ENCODE results near the gene AUH. TPM values are rescaled to one million over a fixed set of nuclear protein-coding genes. Genes with fewer than 3 reads are reported as not detected.

Gene AUH
- total RNA-seq, 2 donors from 2014 or later: 58.0 to 76.1 TPM

DNA sequence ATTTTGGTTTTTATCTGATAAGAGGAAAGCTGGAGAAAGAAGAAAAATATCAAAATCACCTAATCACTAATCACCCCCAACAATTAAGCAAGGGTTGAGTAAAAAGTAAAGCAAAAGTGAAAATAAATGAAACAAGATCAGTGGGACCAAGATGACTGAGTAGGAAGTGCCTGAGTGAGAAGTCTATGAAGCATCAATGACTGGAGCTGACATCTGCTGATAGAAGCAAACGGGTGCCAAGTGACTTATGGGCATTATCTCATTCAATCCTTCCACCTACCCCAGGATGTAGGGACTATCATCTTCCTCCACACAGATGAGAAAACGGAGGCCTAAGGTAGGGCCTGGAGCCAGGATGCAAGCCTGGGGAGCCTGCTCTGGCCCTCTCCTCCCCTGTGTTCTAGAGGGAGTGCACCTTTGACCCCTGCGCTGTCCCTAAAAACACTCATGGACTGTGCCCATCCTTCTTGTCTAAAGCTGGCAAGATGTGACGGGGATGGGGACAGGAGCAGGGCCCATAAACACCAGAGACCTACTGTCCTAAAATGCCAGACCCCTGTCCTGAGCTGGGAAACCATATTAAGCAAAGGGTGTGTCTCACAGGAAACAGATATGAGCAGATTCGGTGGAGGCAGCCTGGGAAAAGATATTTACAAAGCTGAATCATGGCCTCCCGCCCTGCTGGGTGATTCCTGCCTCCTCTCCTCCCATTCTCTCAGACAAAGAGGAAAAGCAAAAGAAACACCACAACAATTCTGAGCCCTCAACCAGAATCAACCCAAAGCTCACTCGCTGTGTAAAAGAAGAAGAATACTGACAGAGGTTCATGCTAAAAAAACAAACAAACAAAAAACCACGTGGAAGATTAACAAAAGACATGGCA, 116.0 kb downstream of the AUH start:
- intact Hi-C loops (cut with DNase I): no loop called here
- Histone ChIP-seq H3K4me1 (replicated peaks) (no peaks in the 10 kb centered on the region), H3K4me3 (no peak overlapping the region), H3K9me3 (no peaks in the 10 kb centered on the region), H3K27ac (no peak overlapping the region), H3K27me3 (replicated peaks; ENCODE audit: insufficient read depth) (no peaks in the 10 kb centered on the region), H3K36me3 (no peaks in the 10 kb centered on the region)
- no peak for DNase-seq (ENCODE audit: low spot score)
- WGBS: 82% methylated on average over 8 of the region's 8 CpGs
- TF ChIP-seq POLR2A (IDR thresholded peaks at IDR 0.05) (no peak), POLR2AphosphoS5 (IDR thresholded peaks at IDR 0.05) (no peak)
- TF ChIP-seq, protein P1, sequence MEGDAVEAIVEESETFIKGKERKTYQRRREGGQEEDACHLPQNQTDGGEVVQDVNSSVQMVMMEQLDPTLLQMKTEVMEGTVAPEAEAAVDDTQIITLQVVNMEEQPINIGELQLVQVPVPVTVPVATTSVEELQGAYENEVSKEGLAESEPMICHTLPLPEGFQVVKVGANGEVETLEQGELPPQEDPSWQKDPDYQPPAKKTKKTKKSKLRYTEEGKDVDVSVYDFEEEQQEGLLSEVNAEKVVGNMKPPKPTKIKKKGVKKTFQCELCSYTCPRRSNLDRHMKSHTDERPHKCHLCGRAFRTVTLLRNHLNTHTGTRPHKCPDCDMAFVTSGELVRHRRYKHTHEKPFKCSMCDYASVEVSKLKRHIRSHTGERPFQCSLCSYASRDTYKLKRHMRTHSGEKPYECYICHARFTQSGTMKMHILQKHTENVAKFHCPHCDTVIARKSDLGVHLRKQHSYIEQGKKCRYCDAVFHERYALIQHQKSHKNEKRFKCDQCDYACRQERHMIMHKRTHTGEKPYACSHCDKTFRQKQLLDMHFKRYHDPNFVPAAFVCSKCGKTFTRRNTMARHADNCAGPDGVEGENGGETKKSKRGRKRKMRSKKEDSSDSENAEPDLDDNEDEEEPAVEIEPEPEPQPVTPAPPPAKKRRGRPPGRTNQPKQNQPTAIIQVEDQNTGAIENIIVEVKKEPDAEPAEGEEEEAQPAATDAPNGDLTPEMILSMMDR (IDR thresholded peaks at IDR 0.05): no peak

DNA sequence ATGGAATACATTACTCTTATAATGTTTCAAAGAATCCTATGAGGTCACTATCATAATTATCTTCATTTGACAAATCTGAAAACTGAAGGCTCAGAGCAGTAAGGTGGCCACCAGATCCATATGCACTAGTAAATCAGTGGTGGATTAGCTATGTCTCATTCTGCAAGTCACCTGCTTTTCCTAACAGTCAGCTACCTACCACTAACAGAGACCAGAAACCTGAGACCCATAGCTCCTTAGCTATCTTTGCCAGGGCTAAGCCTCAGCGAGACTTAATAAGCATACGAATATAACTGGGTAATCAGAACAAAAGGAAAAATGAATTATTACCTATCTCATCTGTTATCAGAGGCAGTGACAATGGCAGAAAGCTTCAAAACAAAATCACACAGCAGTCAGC, 118.7 kb downstream of the AUH start:
- Histone ChIP-seq H3K4me1 (replicated peaks) (no peaks in the 10 kb centered on the region), H3K36me3 (no peaks in the 10 kb centered on the region), H3K27ac (no peak overlapping the region), H3K9me3 (no peaks in the 10 kb centered on the region), H3K27me3 (replicated peaks; ENCODE audit: insufficient read depth) (no peaks in the 10 kb centered on the region), H3K4me3 (no peak overlapping the region)
- intact Hi-C loops (cut with DNase I): no loop called here
- no peak for DNase-seq (ENCODE audit: low spot score)
- TF ChIP-seq POLR2A (IDR thresholded peaks at IDR 0.05) (no peak), POLR2AphosphoS5 (IDR thresholded peaks at IDR 0.05) (no peak)
- TF ChIP-seq, protein P1 (IDR thresholded peaks at IDR 0.05): no peak
- WGBS: 91% methylated on average over 2 of the region's 2 CpGs

DNA sequence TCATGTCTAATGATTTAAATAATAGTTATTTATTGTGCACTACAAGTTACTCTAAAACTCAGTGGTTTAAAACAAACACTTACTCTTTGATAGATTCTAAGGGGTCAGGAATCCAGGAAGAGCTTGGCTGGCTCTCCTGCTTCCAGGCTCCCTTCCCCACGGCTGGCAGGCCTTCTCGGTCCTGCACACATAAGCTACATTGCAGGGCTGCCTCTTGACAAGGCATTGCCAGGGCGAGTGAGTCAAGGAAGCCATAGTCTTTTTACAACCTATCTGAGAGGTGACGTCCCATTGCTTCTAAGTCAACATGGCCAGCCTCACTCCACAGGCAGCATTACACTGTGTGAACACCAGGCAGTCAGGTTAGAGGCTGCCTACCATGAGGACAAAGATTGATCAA, 119.8 kb downstream of the AUH start:
- 74% methylated on average over 4 of the region's 4 CpGs for WGBS
- Histone ChIP-seq H3K27ac (no peak overlapping the region), H3K27me3 (replicated peaks; ENCODE audit: insufficient read depth) (no peaks in the 10 kb centered on the region), H3K4me1 (replicated peaks) (no peaks in the 10 kb centered on the region), H3K9me3 (no peaks in the 10 kb centered on the region), H3K36me3 (no peaks in the 10 kb centered on the region), H3K4me3 (no peak overlapping the region)
- TF ChIP-seq POLR2AphosphoS5 (IDR thresholded peaks at IDR 0.05): no peak
- TF ChIP-seq, protein P1 (IDR thresholded peaks at IDR 0.05): no peak
- TF ChIP-seq POLR2A (IDR thresholded peaks at IDR 0.05): no peak
- intact Hi-C loops (cut with DNase I): no loop called here
- no peak for DNase-seq (ENCODE audit: low spot score)

DNA sequence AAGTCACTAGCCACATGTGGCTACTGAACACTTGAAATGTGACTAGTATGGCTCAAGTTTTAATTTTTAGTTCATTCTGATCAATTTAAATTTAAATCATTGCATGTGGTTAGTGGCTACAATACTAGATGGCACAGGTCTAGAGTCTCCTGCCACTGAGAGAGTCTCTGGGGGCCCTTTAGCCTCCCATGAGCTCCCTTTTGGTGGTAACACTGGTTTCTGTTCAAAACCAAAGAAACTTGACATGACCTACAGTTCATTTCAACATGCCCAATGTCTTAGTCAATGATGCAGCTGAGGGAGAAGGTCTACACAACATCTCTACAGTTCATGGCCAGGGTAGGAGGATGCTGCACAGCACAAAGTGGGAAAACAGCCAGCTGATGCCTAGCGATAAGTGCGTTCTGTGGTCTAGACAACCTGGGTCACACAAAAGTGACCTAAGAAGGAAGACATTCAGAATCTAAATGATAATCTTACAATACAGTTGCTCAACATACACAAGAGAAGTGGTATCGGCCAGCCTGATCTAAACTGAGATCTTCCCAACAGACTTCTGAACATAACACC, 121.0 kb downstream of the AUH start:
- H3K4me1 ChIP-seq (replicated peaks): no peaks in the 10 kb centered on the region
- H3K4me3 ChIP-seq: no peak overlapping the region
- no peaks in the 10 kb centered on the region for H3K27me3 ChIP-seq (replicated peaks; ENCODE audit: insufficient read depth)
- H3K9me3 ChIP-seq: no peaks in the 10 kb centered on the region
- no peaks in the 10 kb centered on the region for H3K36me3 ChIP-seq
- TF ChIP-seq POLR2A (IDR thresholded peaks at IDR 0.05): no peak
- TF ChIP-seq, protein P1 (IDR thresholded peaks at IDR 0.05): no peak
- no peak for TF ChIP-seq POLR2AphosphoS5 (IDR thresholded peaks at IDR 0.05)
- 96% methylated on average over 3 of the region's 3 CpGs for WGBS
- no peak overlapping the region for H3K27ac ChIP-seq
- intact Hi-C loops (cut with DNase I): no loop called here
- DNase-seq (ENCODE audit: low spot score): no peak
